ENCODE results near the gene NHEJ1.

The NHEJ1 gene

DNA sequence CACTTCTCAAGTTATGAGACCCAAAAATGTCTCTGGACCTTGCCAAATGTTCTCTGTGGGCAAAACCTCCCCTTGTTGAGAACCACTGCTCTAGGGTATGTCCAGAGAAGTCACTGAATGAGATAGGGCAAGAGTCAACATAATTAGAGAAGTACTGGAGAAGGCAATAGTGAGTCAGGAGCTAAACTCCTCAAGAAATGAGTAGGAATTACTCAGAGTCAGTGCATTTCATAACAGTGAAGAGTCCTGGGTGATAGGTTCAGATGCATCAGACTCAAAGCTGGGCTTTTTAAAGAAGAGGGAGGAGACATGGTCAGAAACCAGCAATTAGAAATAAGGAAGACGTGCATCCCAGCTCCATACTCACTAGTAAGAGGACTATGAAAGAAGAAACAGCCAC, 61.3 kb downstream of the NHEJ1 start:
- H3K27ac Mint-ChIP-seq, result no peak overlapping the region
- no peaks in the 10 kb centered on the region for H3K9me3 Mint-ChIP-seq
- H3K4me1 Mint-ChIP-seq, result no peaks in the 10 kb centered on the region
- no peak overlapping the region for H3K4me3 Mint-ChIP-seq
- TF ChIP-seq, protein P1, sequence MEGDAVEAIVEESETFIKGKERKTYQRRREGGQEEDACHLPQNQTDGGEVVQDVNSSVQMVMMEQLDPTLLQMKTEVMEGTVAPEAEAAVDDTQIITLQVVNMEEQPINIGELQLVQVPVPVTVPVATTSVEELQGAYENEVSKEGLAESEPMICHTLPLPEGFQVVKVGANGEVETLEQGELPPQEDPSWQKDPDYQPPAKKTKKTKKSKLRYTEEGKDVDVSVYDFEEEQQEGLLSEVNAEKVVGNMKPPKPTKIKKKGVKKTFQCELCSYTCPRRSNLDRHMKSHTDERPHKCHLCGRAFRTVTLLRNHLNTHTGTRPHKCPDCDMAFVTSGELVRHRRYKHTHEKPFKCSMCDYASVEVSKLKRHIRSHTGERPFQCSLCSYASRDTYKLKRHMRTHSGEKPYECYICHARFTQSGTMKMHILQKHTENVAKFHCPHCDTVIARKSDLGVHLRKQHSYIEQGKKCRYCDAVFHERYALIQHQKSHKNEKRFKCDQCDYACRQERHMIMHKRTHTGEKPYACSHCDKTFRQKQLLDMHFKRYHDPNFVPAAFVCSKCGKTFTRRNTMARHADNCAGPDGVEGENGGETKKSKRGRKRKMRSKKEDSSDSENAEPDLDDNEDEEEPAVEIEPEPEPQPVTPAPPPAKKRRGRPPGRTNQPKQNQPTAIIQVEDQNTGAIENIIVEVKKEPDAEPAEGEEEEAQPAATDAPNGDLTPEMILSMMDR (IDR thresholded peaks at IDR 0.05; ENCODE audit: unreplicated experiment in 3 of 3), result no peak
- H3K27me3 Mint-ChIP-seq (ENCODE audit: low read depth), result no peaks in the 10 kb centered on the region
- H3K36me3 Mint-ChIP-seq (ENCODE audit: low read depth), result no peaks in the 10 kb centered on the region

DNA sequence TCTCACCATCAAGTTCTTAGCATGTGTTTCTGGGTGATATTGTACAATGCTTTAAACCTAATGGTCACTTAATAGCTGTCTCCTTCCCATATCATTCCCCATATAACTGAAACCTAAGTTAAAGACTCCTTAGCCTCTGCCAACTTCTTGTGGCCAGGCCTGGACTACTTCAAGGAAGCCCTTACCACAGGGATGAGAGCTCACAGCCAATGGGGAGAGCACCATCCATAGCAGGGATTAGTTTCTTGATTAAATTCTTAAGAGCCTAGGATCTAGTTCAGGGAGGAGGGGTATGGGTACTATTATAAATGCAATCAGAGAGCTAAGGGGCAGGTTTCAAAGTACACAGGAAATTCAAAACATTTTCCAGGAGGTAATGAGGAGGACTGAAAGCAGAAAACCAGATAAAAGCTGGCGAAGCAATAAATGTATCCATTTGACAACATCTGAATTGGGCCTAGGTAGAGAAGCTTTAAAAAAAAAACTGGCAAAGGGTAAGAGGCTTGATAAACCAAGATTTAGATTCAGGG, 65.1 kb downstream of the NHEJ1 start:
- TF ChIP-seq, protein P1 (IDR thresholded peaks at IDR 0.05; ENCODE audit: unreplicated experiment in 3 of 3), result no peak
- no peaks in the 10 kb centered on the region for H3K4me1 Mint-ChIP-seq
- H3K9me3 Mint-ChIP-seq, result no peaks in the 10 kb centered on the region
- H3K36me3 Mint-ChIP-seq (ENCODE audit: low read depth), result no peaks in the 10 kb centered on the region
- H3K4me3 Mint-ChIP-seq, result no peak overlapping the region
- H3K27me3 Mint-ChIP-seq (ENCODE audit: low read depth), result no peaks in the 10 kb centered on the region
- H3K27ac Mint-ChIP-seq, result no peak overlapping the region

DNA sequence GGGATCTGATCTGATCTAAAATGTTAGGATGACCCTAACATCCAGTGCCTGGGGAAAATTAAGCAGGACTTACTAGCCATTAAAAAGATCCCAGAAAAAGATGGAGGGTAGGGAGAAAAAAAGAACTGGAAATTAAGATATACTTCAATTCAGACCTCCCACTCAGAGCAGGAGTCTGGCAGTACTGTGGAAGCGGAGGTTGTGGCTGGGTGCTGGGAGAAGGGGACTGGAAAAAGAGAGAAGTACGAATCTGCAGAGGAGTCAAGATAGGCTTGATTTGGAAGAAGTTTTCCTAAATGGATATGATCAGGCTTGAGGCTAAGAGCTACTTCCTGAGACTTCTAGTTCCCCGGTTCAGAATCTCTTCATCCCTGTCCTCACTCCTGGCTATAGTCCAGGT, 66.4 kb downstream of the NHEJ1 start:
- Mint-ChIP-seq H3K27me3 (ENCODE audit: low read depth) (no peaks in the 10 kb centered on the region), H3K36me3 (ENCODE audit: low read depth) (peaks cover 3% of the 10 kb centered on the region), H3K4me1 (no peaks in the 10 kb centered on the region), H3K9me3 (no peaks in the 10 kb centered on the region), H3K27ac (no peak overlapping the region), H3K4me3 (no peak overlapping the region)
- TF ChIP-seq, protein P1 (IDR thresholded peaks at IDR 0.05; ENCODE audit: unreplicated experiment in 3 of 3), result no peak

DNA sequence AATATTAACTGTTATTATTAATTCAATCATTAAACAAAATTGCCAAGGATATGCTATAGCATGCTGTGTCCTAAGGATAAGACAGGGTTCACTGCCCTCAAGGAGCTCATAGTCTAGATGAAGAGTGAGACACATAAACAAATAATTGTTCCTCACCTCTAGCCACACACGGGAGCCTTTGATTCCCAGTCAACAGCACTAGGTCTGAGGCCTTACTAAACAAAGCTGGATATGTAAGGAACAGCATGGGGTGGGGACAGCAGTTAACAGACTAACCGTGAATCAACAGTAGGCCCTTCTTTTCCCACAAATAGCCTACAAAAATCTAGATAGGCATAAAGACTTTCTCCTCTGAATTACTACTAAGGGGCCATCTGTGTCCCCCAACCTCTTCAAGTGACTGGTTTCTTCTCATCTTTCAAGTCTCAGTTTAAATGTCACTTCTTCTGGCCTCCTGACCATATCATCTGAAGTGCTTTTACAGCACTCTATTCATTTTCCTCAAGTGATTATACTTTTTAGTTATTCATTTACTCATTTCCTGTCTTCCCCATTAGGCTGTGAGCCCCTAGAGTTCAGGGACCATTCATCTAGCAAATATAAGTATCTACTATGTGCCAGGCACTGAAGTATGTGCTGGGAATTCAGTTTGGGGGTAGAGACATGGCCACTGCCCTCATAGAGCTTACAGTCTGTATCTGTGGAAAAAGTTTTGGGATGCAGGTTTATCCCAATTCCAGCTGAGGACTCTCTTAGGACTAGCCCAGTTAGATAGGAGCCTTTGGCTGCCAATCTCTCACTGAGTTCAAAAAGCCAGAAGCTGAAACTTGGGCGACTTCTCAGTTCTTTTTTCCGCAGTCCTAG, 69.9 kb downstream of the NHEJ1 start:
- no peaks in the 10 kb centered on the region for H3K27me3 Mint-ChIP-seq (ENCODE audit: low read depth)
- peaks cover 4% of the 10 kb centered on the region for H3K36me3 Mint-ChIP-seq (ENCODE audit: low read depth)
- H3K4me1 Mint-ChIP-seq, result peaks cover 15% of the 10 kb centered on the region
- no peaks in the 10 kb centered on the region for H3K9me3 Mint-ChIP-seq
- H3K27ac Mint-ChIP-seq, result no peak overlapping the region
- TF ChIP-seq, protein P1 (IDR thresholded peaks at IDR 0.05; ENCODE audit: unreplicated experiment in 3 of 3), result no peak
- H3K4me3 Mint-ChIP-seq, result no peak overlapping the region

DNA sequence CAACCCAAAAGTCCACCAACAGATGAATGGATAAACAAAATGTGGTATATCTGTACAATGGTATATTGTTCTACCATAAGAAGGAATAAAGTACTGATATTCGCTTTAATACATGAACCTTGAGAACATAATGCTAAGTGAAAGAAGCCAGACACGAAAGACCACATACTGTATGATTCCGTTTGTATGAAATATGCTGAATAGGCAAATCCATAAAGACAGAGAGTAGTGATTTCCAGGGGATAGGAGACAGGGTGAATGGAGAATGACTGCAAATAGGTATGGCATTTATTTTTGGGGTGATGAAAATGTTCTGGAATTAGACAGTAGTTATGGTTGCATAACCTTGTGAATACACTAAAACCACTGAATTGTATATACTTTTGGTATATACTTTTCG, 71.3 kb downstream of the NHEJ1 start:
- TF ChIP-seq, protein P1 (IDR thresholded peaks at IDR 0.05; ENCODE audit: unreplicated experiment in 3 of 3), result no peak
- peaks cover 15% of the 10 kb centered on the region for H3K4me1 Mint-ChIP-seq
- peaks cover 4% of the 10 kb centered on the region for H3K36me3 Mint-ChIP-seq (ENCODE audit: low read depth)
- no peak overlapping the region for H3K4me3 Mint-ChIP-seq
- H3K27me3 Mint-ChIP-seq (ENCODE audit: low read depth), result no peaks in the 10 kb centered on the region
- no peaks in the 10 kb centered on the region for H3K9me3 Mint-ChIP-seq
- H3K27ac Mint-ChIP-seq, result no peak overlapping the region

DNA sequence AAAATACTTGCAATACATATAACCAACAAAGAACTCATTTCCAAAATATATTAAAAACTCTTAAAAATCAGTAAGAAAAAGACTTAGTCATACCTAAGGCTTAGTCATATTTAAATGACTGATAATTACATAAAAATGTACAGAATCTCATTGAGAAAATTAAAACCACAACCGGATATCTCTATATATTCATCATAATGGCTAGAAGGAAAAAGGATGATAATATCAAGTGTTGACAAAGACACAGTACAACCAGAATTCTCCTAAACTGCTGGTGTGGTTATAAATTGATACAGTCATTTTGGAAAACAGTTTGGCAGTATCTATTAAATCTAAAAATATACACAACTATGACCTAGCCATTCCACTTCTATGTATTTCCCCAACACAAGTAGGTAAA, 72.8 kb downstream of the NHEJ1 start:
- Mint-ChIP-seq H3K9me3 (no peaks in the 10 kb centered on the region), H3K4me1 (peaks cover 15% of the 10 kb centered on the region), H3K36me3 (ENCODE audit: low read depth) (peaks cover 4% of the 10 kb centered on the region), H3K4me3 (no peak overlapping the region), H3K27me3 (ENCODE audit: low read depth) (no peaks in the 10 kb centered on the region), H3K27ac (no peak overlapping the region)
- TF ChIP-seq, protein P1 (IDR thresholded peaks at IDR 0.05; ENCODE audit: unreplicated experiment in 3 of 3), result no peak
